Coronary artery (tissue), 2 donors: ENCODE data around the gene TMEM134.
A peak's percentile ranks its signal among the peaks of the same experiment; 100 is the strongest.

Experiments used
- DNase-seq: peaks from one replicate; pipeline ENCODE4 v3.0.0-alpha.2; 2017; ENCODE audit warnings: low spot score
- H3K27ac ChIP-seq, 2 donors: fragments of 200-600 bp; sonication (generic); one replicate each; pipeline ENCODE4 v1.5.1; 2016 to 2019
- H3K4me3 ChIP-seq: fragments of 200-600 bp; sonication (generic); 2 replicates; pipeline ENCODE4 v1.5.1; 2016; ENCODE audit warnings: mild to moderate bottlenecking, moderate library complexity
- CTCF ChIP-seq: fragments of 200-600 bp; sonication (generic); IDR thresholded peaks from one replicate; pipeline ENCODE4 v1.5.1; 2019; ENCODE audit warnings: antibody characterized with exemption

The TMEM134 gene

GRCh38 chr11:67441731-67442351 is 27.2 kb downstream of the TMEM134 start:
- peak overlapping the region in 1 of 2 donors; percentile 96 for H3K27ac ChIP-seq
- peak overlapping the region; percentile 79 for H3K4me3 ChIP-seq
- no peak for DNase-seq
- no peak for TF ChIP-seq CTCF

GRCh38 chr11:67441098-67441563 is 27.9 kb downstream of the TMEM134 start:
- no peak for DNase-seq
- Histone ChIP-seq H3K27ac (peak overlapping the region in 1 of 2 donors; percentile 74), H3K4me3 (no peak overlapping the region)
- TF ChIP-seq CTCF, result no peak

GRCh38 chr11:67440229-67441097 is 28.6 kb downstream of the TMEM134 start:
- Histone ChIP-seq H3K4me3 (no peak overlapping the region), H3K27ac (peak overlapping the region; percentile 61 to 74)
- no peak for DNase-seq
- TF ChIP-seq CTCF, result no peak

GRCh38 chr11:67439321-67440228 is 29.5 kb downstream of the TMEM134 start:
- H3K27ac ChIP-seq, result peak overlapping the region; percentile 61 to 74
- no peak for DNase-seq
- no peak for TF ChIP-seq CTCF
- H3K4me3 ChIP-seq, result no peak overlapping the region

- H3K27ac ChIP-seq, result peak overlapping the region; percentile 61 to 74
- no peak overlapping the region for H3K4me3 ChIP-seq
- no peak for TF ChIP-seq CTCF
- no peak for DNase-seq
Measured at GRCh38 chr11:67438158-67438902, 30.7 kb downstream of the TMEM134 start.

- no peak for DNase-seq
- no peak for TF ChIP-seq CTCF
- peak overlapping the region in 1 of 2 donors; percentile 58 for H3K27ac ChIP-seq
- H3K4me3 ChIP-seq, result no peak overlapping the region
Measured at GRCh38 chr11:67437809-67438157, 31.3 kb downstream of the TMEM134 start.
